Gastroesophageal sphincter (tissue), 4 donors: ENCODE measurements around the gene MPND. TPM values are rescaled to one million over a fixed set of nuclear protein-coding genes. Genes with fewer than 3 reads are reported as not detected.

Experiments used
- ATAC-seq: fragments of 150-250 bp; one replicate; pipeline ENCODE4 v1.9.1; 2016; ENCODE audit warnings: mild to moderate bottlenecking, moderate library complexity
- H3K27ac ChIP-seq, 4 donors: fragments of 200-600 bp; sonication (generic) in 3 of 4; 1 replicate in 3 of 4; 2 replicates in 1 of 4; pipeline ENCODE4 v1.5.1; 2016 to 2019
- H3K27me3 ChIP-seq: fragments of 200-600 bp; sonication (generic); one replicate; pipeline ENCODE4 v1.5.1; 2019
- H3K36me3 ChIP-seq, 2 donors: fragments of 200-600 bp; sonication (generic); one replicate each; pipeline ENCODE4 v1.5.1; 2019; ENCODE audit warnings: control low read depth in 1 of 2
- H3K4me1 ChIP-seq, 3 donors: fragments of 200-600 bp; sonication (generic); 1 replicate in 2 of 3; 2 replicates in 1 of 3; pipeline ENCODE4 v1.5.1; 2016 to 2019; ENCODE audit warnings: control low read depth in 2 of 3
- H3K4me3 ChIP-seq, 2 donors: fragments of 200-600 bp; sonication (generic); one replicate each; pipeline ENCODE4 v1.5.1; 2019; ENCODE audit warnings: mild to moderate bottlenecking in 1 of 2, moderate library complexity in 1 of 2
- H3K9me3 ChIP-seq, 3 donors: fragments of 200-600 bp; sonication (generic); one replicate each; pipeline ENCODE4 v1.5.1; 2017 to 2019; ENCODE audit warnings: control low read depth in 2 of 3
- EP300 ChIP-seq: sonication (generic); formaldehyde crosslinking; IDR thresholded peaks from one replicate; pipeline ENCODE4 v1.6.1; 2017; ENCODE audit warnings: antibody characterized with exemption, mild to moderate bottlenecking
- POLR2A ChIP-seq, 2 donors: fragments of 450-650 bp; IDR thresholded peaks; one replicate each; pipeline ENCODE4 v1.6.1; 2017; ENCODE audit warnings: antibody characterized with exemption in 2 of 2, mild to moderate bottlenecking in 2 of 2, moderate library complexity in 1 of 2
- POLR2AphosphoS5 ChIP-seq: sonication (generic); formaldehyde crosslinking; IDR thresholded peaks from one replicate; pipeline ENCODE4 v1.6.1; 2017; ENCODE audit warnings: antibody characterized with exemption
- WGBS, 2 donors: methylation state at CpG; one replicate each; pipeline ENCODE4 v1.1.5; 2018; ENCODE audit warnings: low coverage in 1 of 2; 5-methylcytosine and 5-hydroxymethylcytosine counted together
- total RNA-seq, 4 donors: library from RNA; depleted of rRNA; stranded (reverse); fragments of >200 nt; gene quantifications; one replicate each; pipeline ENCODE4 v1.1.0, GENCODE V29; 2016
- TF ChIP-seq, protein P1 (sequence below), 4 experiments: fragments of 200-600 bp in 2 of 4; fragments of 450-650 bp in 2 of 4; sonication (generic) in 1 of 4; IDR thresholded peaks; one replicate each; pipeline ENCODE4 v1.5.1; 2017 to 2019; ENCODE audit warnings: antibody characterized with exemption in 4 of 4, mild to moderate bottlenecking in 2 of 4, moderate library complexity in 2 of 4

Gene MPND
- total RNA-seq, 4 donors from 2014 or later = 4.7 to 7.5 (median 6.0) TPM

DNA sequence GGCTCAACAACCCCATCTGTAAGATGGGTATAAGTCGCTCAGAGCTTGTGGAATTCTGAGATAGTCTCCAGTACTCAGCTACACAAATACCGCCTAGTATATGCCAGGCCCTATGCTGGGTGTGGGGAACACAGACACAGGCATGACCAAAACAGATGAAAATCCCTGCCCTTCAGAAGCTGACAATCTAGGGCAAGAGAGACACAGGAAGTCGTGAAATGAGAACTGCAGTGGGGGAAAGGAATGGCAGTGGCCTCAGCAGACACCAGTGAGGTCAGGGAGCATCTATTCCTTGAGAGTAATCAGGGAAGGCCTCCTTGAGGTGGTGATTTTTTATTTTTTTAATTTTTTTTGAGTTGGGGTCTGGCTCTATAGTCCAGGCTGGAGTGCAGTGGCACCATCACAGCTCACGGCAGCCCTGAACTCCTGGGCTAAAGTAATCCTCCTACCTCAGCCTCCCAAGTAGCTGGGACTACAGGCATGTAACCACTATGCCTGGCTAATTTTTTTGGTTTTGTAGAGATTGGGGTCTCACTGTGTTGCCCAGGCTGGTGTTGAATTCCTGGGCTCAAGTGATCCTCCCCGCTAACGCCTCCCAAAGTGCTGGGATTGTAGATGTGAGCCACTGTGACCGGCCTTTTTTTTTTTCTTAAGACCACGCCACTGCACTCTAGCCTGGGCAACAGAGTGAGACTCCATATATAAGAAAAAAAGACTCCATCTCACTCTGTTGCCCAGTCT, 44.4 kb upstream of the MPND start:
- no peak for ATAC-seq
- no peaks in the 10 kb centered on the region for H3K9me3 ChIP-seq
- no peaks in the 10 kb centered on the region for H3K4me1 ChIP-seq
- H3K27ac ChIP-seq = no peak overlapping the region
- TF ChIP-seq EP300 (no peak), POLR2A (IDR thresholded peaks at IDR 0.05) (no peak), POLR2AphosphoS5 (no peak)
- TF ChIP-seq, protein P1, sequence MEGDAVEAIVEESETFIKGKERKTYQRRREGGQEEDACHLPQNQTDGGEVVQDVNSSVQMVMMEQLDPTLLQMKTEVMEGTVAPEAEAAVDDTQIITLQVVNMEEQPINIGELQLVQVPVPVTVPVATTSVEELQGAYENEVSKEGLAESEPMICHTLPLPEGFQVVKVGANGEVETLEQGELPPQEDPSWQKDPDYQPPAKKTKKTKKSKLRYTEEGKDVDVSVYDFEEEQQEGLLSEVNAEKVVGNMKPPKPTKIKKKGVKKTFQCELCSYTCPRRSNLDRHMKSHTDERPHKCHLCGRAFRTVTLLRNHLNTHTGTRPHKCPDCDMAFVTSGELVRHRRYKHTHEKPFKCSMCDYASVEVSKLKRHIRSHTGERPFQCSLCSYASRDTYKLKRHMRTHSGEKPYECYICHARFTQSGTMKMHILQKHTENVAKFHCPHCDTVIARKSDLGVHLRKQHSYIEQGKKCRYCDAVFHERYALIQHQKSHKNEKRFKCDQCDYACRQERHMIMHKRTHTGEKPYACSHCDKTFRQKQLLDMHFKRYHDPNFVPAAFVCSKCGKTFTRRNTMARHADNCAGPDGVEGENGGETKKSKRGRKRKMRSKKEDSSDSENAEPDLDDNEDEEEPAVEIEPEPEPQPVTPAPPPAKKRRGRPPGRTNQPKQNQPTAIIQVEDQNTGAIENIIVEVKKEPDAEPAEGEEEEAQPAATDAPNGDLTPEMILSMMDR (IDR thresholded peaks at IDR 0.05) = no peak
- H3K27me3 ChIP-seq = peaks cover 48% of the 10 kb centered on the region
- 92 to 100% methylated on average over 2 to 4 of the region's 8 CpGs for WGBS, 2 donors
- H3K4me3 ChIP-seq = no peak overlapping the region
- H3K36me3 ChIP-seq = no peaks in the 10 kb centered on the region

DNA sequence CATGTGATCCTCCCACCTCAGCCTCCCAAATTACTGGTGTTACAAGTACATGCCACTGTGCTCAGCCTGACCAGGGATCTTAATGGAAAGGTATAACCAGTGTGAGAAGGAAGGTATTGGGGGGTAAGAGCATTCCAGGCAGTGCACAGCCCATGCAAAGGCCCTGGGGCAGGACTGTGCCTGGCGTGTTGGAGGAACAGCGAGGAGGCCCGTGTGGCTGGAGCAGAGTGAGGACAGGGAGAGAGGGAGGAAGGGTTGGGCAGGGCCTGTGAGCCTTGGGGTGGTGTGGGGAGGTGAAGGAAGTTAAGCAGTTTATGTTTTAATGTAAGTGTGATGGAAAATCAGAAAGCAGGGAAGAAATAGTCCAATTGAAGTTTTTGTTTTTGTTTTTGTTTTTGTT, 42.8 kb upstream of the MPND start:
- no peak for ATAC-seq
- Histone ChIP-seq H3K27ac (no peak overlapping the region), H3K4me1 (peaks cover 0 to 9% (median 4%) of the 10 kb centered on the region in 3 donors), H3K27me3 (peaks cover 53% of the 10 kb centered on the region), H3K36me3 (no peaks in the 10 kb centered on the region), H3K9me3 (no peaks in the 10 kb centered on the region), H3K4me3 (no peak overlapping the region)
- 85 to 100% methylated on average over 1 to 3 of the region's 3 CpGs for WGBS, 2 donors
- TF ChIP-seq POLR2AphosphoS5 (no peak), POLR2A (IDR thresholded peaks at IDR 0.05) (no peak), EP300 (no peak)
- TF ChIP-seq, protein P1 (IDR thresholded peaks at IDR 0.05) = no peak

GRCh38 chr19:4301590-4302242, 41.6 kb upstream of the MPND start:
- no peak for TF ChIP-seq POLR2A (IDR thresholded peaks at IDR 0.05)
- TF ChIP-seq, protein P1 (IDR thresholded peaks at IDR 0.05) = no peak
- no peak for TF ChIP-seq POLR2AphosphoS5
- TF ChIP-seq EP300 = no peak
- no peak overlapping the region for H3K4me3 ChIP-seq
- peaks cover 48% of the 10 kb centered on the region for H3K27me3 ChIP-seq
- 47 to 56% methylated on average over 3 to 13 of the region's 13 CpGs for WGBS, 2 donors
- no peak for ATAC-seq
- H3K36me3 ChIP-seq = no peaks in the 10 kb centered on the region
- H3K27ac ChIP-seq = no peak overlapping the region
- H3K4me1 ChIP-seq = peaks cover 0 to 9% (median 4%) of the 10 kb centered on the region in 3 donors
- no peaks in the 10 kb centered on the region for H3K9me3 ChIP-seq

- TF ChIP-seq EP300 (no peak), POLR2AphosphoS5 (no peak), POLR2A (IDR thresholded peaks at IDR 0.05) (no peak)
- TF ChIP-seq, protein P1 (IDR thresholded peaks at IDR 0.05) = no peak
- peaks cover 44% of the 10 kb centered on the region for H3K27me3 ChIP-seq
These were observed 41.1 kb upstream of the MPND start, which contains the start of gene TMIGD2 for GRCh38 chr19:4302243-4302640. Gene TMIGD2, minus strand, starts transcription at chr19:4302389. Its CDS starts 4 bp downstream, at chr19:4302385.

More at GRCh38 chr19:4302243-4302640, 41.1 kb upstream of the MPND start, which contains the start of gene TMIGD2:
- Histone ChIP-seq H3K4me1 (peaks cover 0 to 9% (median 4%) of the 10 kb centered on the region in 3 donors), H3K36me3 (no peaks in the 10 kb centered on the region), H3K9me3 (no peaks in the 10 kb centered on the region), H3K4me3 (no peak within 1 kb of the TSS), H3K27ac (no peak within 1 kb of the TSS)
- 29 to 40% methylated on average over 1 to 2 of the region's 8 CpGs for WGBS, 2 donors
- no peak for ATAC-seq
